GM23338 (cell line): ENCODE results near the gene KLRC1.

Experiments used
- CREB1 ChIP-seq: fragments of 250-450 bp; sonication (Bioruptor Pico); IDR thresholded peaks from 2 replicates; pipeline ENCODE4 v1.5.0; 2020; ENCODE audit warnings: low read depth, mild to moderate bottlenecking, moderate library complexity
- EZH2 ChIP-seq: fragments of 200-600 bp; sonication (generic); IDR thresholded peaks from one replicate; pipeline ENCODE4 v1.8.0; 2017; ENCODE audit warnings: antibody characterized with exemption, mild to moderate bottlenecking, low read depth; ENCODE audit not compliant: unreplicated experiment
- EZH2phosphoT487 ChIP-seq: fragments of 200-600 bp; sonication (generic); IDR thresholded peaks from one replicate; pipeline ENCODE4 v1.8.1; 2018; ENCODE audit warnings: antibody characterized with exemption; ENCODE audit not compliant: unreplicated experiment
- JUNB ChIP-seq: IDR thresholded peaks from one replicate; pipeline ENCODE4 v1.6.1; 2016; ENCODE audit warnings: antibody characterized with exemption; ENCODE audit not compliant: unreplicated experiment
- NANOG ChIP-seq: IDR thresholded peaks from 2 replicates; pipeline ENCODE4 v1.6.1; 2016; ENCODE audit warnings: antibody characterized with exemption, borderline replicate concordance
- POLR2AphosphoS5 ChIP-seq: IDR thresholded peaks from 2 replicates; pipeline ENCODE4 v1.6.1; 2016; ENCODE audit warnings: antibody characterized with exemption, low read depth
- STAT1 ChIP-seq: IDR thresholded peaks from one replicate; pipeline ENCODE4 v1.6.1; 2016; ENCODE audit warnings: antibody characterized with exemption; ENCODE audit not compliant: unreplicated experiment
- ZNF331 ChIP-seq: fragments of 250-450 bp; sonication (Bioruptor Pico); IDR thresholded peaks from 2 replicates; pipeline ENCODE4 v1.5.0; 2020; ENCODE audit warnings: low read depth, mild to moderate bottlenecking, moderate library complexity
- TF ChIP-seq, protein P1 (sequence below): IDR thresholded peaks from 2 replicates; pipeline ENCODE4 v1.6.1; 2016; ENCODE audit warnings: antibody characterized with exemption
- TF ChIP-seq, protein P2 (sequence below), 2 experiments: fragments of 200-600 bp in 1 of 2; sonication (generic) in 1 of 2; conservative IDR thresholded peaks; 2 replicates each; pipeline versions ENCODE4 v1.5.1 to v1.6.1; 2016 to 2017; ENCODE audit warnings: antibody characterized with exemption in 2 of 2, low read depth in 2 of 2, mild to moderate bottlenecking in 2 of 2, moderate library complexity in 1 of 2
- TF ChIP-seq, protein P3 (sequence below): IDR thresholded peaks from one replicate; pipeline ENCODE4 v1.6.1; 2018; ENCODE audit warnings: antibody characterized with exemption; ENCODE audit not compliant: unreplicated experiment
- TF ChIP-seq, protein P4 (sequence below): fragments of 250-450 bp; sonication (Bioruptor Pico); IDR thresholded peaks from 2 replicates; pipeline ENCODE4 v1.5.0; 2020; ENCODE audit warnings: mild to moderate bottlenecking, moderate library complexity

GRCh38 chr12:10491766-10492165 lies 38.6 kb upstream of the KLRC1 start:
- TF ChIP-seq, protein P1, sequence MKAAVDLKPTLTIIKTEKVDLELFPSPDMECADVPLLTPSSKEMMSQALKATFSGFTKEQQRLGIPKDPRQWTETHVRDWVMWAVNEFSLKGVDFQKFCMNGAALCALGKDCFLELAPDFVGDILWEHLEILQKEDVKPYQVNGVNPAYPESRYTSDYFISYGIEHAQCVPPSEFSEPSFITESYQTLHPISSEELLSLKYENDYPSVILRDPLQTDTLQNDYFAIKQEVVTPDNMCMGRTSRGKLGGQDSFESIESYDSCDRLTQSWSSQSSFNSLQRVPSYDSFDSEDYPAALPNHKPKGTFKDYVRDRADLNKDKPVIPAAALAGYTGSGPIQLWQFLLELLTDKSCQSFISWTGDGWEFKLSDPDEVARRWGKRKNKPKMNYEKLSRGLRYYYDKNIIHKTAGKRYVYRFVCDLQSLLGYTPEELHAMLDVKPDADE: no peak
- TF ChIP-seq, protein P2, sequence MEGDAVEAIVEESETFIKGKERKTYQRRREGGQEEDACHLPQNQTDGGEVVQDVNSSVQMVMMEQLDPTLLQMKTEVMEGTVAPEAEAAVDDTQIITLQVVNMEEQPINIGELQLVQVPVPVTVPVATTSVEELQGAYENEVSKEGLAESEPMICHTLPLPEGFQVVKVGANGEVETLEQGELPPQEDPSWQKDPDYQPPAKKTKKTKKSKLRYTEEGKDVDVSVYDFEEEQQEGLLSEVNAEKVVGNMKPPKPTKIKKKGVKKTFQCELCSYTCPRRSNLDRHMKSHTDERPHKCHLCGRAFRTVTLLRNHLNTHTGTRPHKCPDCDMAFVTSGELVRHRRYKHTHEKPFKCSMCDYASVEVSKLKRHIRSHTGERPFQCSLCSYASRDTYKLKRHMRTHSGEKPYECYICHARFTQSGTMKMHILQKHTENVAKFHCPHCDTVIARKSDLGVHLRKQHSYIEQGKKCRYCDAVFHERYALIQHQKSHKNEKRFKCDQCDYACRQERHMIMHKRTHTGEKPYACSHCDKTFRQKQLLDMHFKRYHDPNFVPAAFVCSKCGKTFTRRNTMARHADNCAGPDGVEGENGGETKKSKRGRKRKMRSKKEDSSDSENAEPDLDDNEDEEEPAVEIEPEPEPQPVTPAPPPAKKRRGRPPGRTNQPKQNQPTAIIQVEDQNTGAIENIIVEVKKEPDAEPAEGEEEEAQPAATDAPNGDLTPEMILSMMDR (conservative IDR thresholded peaks at IDR 0.05; ENCODE audit: low read depth in 2 of 2): no peak
- TF ChIP-seq, protein P3, sequence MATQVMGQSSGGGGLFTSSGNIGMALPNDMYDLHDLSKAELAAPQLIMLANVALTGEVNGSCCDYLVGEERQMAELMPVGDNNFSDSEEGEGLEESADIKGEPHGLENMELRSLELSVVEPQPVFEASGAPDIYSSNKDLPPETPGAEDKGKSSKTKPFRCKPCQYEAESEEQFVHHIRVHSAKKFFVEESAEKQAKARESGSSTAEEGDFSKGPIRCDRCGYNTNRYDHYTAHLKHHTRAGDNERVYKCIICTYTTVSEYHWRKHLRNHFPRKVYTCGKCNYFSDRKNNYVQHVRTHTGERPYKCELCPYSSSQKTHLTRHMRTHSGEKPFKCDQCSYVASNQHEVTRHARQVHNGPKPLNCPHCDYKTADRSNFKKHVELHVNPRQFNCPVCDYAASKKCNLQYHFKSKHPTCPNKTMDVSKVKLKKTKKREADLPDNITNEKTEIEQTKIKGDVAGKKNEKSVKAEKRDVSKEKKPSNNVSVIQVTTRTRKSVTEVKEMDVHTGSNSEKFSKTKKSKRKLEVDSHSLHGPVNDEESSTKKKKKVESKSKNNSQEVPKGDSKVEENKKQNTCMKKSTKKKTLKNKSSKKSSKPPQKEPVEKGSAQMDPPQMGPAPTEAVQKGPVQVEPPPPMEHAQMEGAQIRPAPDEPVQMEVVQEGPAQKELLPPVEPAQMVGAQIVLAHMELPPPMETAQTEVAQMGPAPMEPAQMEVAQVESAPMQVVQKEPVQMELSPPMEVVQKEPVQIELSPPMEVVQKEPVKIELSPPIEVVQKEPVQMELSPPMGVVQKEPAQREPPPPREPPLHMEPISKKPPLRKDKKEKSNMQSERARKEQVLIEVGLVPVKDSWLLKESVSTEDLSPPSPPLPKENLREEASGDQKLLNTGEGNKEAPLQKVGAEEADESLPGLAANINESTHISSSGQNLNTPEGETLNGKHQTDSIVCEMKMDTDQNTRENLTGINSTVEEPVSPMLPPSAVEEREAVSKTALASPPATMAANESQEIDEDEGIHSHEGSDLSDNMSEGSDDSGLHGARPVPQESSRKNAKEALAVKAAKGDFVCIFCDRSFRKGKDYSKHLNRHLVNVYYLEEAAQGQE: no peak
- no peak for TF ChIP-seq EZH2
- no peak for TF ChIP-seq JUNB
- no peak for TF ChIP-seq POLR2AphosphoS5
- no peak for TF ChIP-seq CREB1 (CRISPR knock-in tag)
- no peak for TF ChIP-seq STAT1
- TF ChIP-seq EZH2phosphoT487: no peak
- no peak for TF ChIP-seq ZNF331 (CRISPR knock-in tag)
- TF ChIP-seq, protein P4, sequence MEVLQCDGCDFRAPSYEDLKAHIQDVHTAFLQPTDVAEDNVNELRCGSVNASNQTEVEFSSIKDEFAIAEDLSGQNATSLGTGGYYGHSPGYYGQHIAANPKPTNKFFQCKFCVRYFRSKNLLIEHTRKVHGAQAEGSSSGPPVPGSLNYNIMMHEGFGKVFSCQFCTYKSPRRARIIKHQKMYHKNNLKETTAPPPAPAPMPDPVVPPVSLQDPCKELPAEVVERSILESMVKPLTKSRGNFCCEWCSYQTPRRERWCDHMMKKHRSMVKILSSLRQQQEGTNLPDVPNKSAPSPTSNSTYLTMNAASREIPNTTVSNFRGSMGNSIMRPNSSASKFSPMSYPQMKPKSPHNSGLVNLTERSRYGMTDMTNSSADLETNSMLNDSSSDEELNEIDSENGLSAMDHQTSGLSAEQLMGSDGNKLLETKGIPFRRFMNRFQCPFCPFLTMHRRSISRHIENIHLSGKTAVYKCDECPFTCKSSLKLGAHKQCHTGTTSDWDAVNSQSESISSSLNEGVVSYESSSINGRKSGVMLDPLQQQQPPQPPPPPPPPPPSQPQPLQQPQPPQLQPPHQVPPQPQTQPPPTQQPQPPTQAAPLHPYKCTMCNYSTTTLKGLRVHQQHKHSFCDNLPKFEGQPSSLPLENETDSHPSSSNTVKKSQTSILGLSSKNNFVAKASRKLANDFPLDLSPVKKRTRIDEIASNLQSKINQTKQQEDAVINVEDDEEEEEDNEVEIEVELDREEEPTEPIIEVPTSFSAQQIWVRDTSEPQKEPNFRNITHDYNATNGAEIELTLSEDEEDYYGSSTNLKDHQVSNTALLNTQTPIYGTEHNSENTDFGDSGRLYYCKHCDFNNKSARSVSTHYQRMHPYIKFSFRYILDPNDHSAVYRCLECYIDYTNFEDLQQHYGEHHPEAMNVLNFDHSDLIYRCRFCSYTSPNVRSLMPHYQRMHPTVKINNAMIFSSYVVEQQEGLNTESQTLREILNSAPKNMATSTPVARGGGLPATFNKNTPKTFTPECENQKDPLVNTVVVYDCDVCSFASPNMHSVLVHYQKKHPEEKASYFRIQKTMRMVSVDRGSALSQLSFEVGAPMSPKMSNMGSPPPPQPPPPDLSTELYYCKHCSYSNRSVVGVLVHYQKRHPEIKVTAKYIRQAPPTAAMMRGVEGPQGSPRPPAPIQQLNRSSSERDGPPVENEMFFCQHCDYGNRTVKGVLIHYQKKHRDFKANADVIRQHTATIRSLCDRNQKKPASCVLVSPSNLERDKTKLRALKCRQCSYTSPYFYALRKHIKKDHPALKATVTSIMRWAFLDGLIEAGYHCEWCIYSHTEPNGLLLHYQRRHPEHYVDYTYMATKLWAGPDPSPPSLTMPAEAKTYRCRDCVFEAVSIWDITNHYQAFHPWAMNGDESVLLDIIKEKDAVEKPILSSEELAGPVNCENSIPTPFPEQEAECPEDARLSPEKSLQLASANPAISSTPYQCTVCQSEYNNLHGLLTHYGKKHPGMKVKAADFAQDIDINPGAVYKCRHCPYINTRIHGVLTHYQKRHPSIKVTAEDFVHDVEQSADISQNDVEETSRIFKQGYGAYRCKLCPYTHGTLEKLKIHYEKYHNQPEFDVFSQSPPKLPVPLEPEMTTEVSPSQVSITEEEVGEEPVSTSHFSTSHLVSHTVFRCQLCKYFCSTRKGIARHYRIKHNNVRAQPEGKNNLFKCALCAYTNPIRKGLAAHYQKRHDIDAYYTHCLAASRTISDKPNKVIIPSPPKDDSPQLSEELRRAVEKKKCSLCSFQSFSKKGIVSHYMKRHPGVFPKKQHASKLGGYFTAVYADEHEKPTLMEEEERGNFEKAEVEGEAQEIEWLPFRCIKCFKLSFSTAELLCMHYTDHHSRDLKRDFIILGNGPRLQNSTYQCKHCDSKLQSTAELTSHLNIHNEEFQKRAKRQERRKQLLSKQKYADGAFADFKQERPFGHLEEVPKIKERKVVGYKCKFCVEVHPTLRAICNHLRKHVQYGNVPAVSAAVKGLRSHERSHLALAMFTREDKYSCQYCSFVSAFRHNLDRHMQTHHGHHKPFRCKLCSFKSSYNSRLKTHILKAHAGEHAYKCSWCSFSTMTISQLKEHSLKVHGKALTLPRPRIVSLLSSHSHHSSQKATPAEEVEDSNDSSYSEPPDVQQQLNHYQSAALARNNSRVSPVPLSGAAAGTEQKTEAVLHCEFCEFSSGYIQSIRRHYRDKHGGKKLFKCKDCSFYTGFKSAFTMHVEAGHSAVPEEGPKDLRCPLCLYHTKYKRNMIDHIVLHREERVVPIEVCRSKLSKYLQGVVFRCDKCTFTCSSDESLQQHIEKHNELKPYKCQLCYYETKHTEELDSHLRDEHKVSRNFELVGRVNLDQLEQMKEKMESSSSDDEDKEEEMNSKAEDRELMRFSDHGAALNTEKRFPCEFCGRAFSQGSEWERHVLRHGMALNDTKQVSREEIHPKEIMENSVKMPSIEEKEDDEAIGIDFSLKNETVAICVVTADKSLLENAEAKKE (CRISPR knock-in tag): no peak
- no peak for TF ChIP-seq NANOG
